MCF 10A (cell line): ENCODE measurements around the gene PSAP. TPM values are rescaled to one million over a fixed set of nuclear protein-coding genes. Genes with fewer than 3 reads are reported as not detected.
"Not testable (repeated sequence)": the region's sequence is repeated elsewhere in the genome, so short reads cannot be mapped to it uniquely, and the experiment has no call there.

Experiments used
- Bru-seq: library from RNA; stranded (reverse); fragments of 400-500 nt; gene quantifications from one replicate; lab custom pipeline; 2021; lab: Mats Ljungman, UMichigan
- BruChase-seq, 2 experiments: library from RNA; stranded (reverse); fragments of 400-500 nt; gene quantifications; one replicate each; lab custom pipeline; 2021; lab: Mats Ljungman, UMichigan
- BruUV-seq: library from RNA; stranded (reverse); fragments of 400-500 nt; replicated peaks from 2 replicates; lab custom pipeline; 2021; lab: Mats Ljungman, UMichigan
- CTCF ChIA-PET: fragments of 300-600 bp; sonication (Branson Sonifier 250); formaldehyde crosslinking; extraction: SDS; loops from one replicate; lab custom pipeline; 2021; ENCODE audit warnings: antibody characterized with exemption, inconsistent platforms; lab: Yijun Ruan, JAX
- POLR2A ChIA-PET: fragments of 300-600, 350-650 bp; sonication (Branson Sonifier 250); formaldehyde crosslinking; extraction: SDS; loops from one replicate; lab custom pipeline; 2020; ENCODE audit warnings: antibody characterized with exemption, inconsistent platforms; lab: Yijun Ruan, JAX
- DNase-seq: peaks from one replicate; pipeline ENCODE4 v3.0.0-alpha.2; 2018; ENCODE audit not compliant: unreplicated experiment
- H3K27ac Mint-ChIP-seq: one replicate; pipeline ENCODE4 v1.8.0; 2022; ENCODE audit warnings: mild to moderate bottlenecking, low read depth, mixed read lengths; ENCODE audit not compliant: unreplicated experiment
- H3K27me3 Mint-ChIP-seq: one replicate; pipeline ENCODE4 v1.8.0; 2022; ENCODE audit warnings: mixed read lengths; ENCODE audit not compliant: insufficient read depth, unreplicated experiment
- H3K36me3 Mint-ChIP-seq: one replicate; pipeline ENCODE4 v1.8.0; 2022; ENCODE audit warnings: mild to moderate bottlenecking, moderate library complexity, mixed read lengths; ENCODE audit not compliant: insufficient read depth, unreplicated experiment
- H3K4me1 Mint-ChIP-seq: one replicate; pipeline ENCODE4 v1.8.0; 2022; ENCODE audit warnings: mixed read lengths; ENCODE audit not compliant: insufficient read depth, unreplicated experiment
- H3K4me3 Mint-ChIP-seq: one replicate; pipeline ENCODE4 v1.8.0; 2022; ENCODE audit warnings: mild to moderate bottlenecking, moderate library complexity, mixed read lengths; ENCODE audit not compliant: unreplicated experiment
- H3K9me3 Mint-ChIP-seq: one replicate; pipeline ENCODE4 v1.8.0; 2022; ENCODE audit warnings: mixed read lengths; ENCODE audit not compliant: unreplicated experiment
- intact Hi-C: fragments of 100-400 bp; cut with micrococcal nuclease; formaldehyde crosslinking; loops from 2 replicates; pipeline ENCODE4 v1.14.1; 2022
- long read RNA-seq: library from polyadenylated mRNA; stranded (forward); transcript quantifications from one replicate; pipeline ENCODE4 v2.0.0, GENCODE V29; 2022
- total RNA-seq: library from RNA; stranded (reverse); gene quantifications from 2 replicates; pipeline ENCODE4 v1.2.3, GENCODE V29; 2022
- TF ChIP-seq, protein P1 (sequence below): fragments of 200-600 bp; IDR thresholded peaks from one replicate; pipeline ENCODE4 v1.8.0; 2022; ENCODE audit warnings: antibody characterized with exemption, mild to moderate bottlenecking; ENCODE audit not compliant: unreplicated experiment

The PSAP gene
- total RNA-seq = 506 and 692 TPM in 2 replicates
- Bru-seq, nascent RNA = percentile 96 among the genes with signal in this experiment
- percentile 97 among the genes with signal in this experiment for BruChase-seq, experiment 1, labeled RNA remaining after a 6-hour chase
- BruChase-seq, experiment 2, labeled RNA remaining after a 2-hour chase = percentile 96 among the genes with signal in this experiment
- long read RNA-seq, transcript PSAP-202 (14 exons, 2,872 nt) = major isoform, 267 of 422 reads
- long read RNA-seq, partial matches to known transcripts = 39 of 422 reads
- long read RNA-seq, other reads (novel, unspliced or antisense) = 115 of 422 reads

DNA sequence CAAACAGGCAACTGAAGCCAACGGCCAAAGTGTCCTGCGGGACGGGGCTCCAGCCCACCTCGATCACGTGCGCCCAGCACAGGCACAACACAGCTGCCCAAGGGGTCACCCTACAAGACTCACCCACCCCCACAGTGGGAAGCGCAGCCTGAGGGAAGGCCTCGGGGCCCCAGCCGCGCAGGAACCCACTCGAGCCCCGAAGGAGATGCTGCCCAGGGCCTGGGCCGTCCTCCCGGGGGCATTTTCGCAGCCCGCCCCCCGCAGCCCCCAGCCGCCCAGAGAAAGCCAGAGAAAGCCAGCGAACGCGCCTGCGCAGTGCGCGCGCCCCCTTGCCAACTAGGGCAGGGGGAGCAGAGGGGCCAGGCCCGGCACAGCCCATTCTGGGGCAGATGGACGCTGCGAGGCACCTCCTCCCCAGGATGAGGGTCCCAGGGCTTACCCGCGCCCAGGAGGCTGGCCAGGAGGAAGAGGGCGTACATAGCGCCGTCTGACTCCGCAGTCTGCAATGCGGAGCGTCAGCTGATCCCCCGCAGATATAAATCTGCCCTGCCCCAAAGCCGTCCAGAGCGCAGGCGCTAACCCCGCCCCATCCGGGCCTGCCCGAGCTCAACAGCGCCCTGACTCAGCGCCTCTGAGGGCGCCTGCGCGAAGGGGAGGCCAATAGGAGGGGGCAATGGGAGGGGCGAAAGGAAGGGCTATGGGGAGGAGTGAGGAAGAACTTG is at the start of gene PSAP:
TSS of gene PSAP (minus strand) at position 509 of the 722 bp plus-strand sequence. CDS start at position 479, 30 bp downstream.
- peaks cover 41% of the 10 kb centered on the region for H3K4me1 Mint-ChIP-seq
- DNase-seq = peak; percentile 99
- intact Hi-C loops = loop anchor here (1.0 kb wide), 1 partner anchor 37 kb away; no protein-coding TSS in a partner anchor
- no TSS peak for BruUV-seq
- H3K9me3 Mint-ChIP-seq = no peaks in the 10 kb centered on the region
- peak within 1 kb of the TSS; percentile 80 for H3K4me3 Mint-ChIP-seq
- H3K36me3 Mint-ChIP-seq = peaks cover 9% of the 10 kb centered on the region
- ChIA-PET POLR2A (interaction anchor here (0.5 to 3.9 kb wide), 33 partner anchors 8 to 1619 kb away, joined by 3 to 74 read pairs (median 4); partner anchors contain the start of genes CHST3, P4HA1 and VSIR), CTCF (interaction anchor here (0.6 to 1.9 kb wide), 7 partner anchors 10 to 405 kb away, joined by 3 to 7 read pairs (median 3); no protein-coding TSS in a partner anchor)
- H3K27ac Mint-ChIP-seq = peak within 1 kb of the TSS; percentile 94
- TF ChIP-seq, protein P1, sequence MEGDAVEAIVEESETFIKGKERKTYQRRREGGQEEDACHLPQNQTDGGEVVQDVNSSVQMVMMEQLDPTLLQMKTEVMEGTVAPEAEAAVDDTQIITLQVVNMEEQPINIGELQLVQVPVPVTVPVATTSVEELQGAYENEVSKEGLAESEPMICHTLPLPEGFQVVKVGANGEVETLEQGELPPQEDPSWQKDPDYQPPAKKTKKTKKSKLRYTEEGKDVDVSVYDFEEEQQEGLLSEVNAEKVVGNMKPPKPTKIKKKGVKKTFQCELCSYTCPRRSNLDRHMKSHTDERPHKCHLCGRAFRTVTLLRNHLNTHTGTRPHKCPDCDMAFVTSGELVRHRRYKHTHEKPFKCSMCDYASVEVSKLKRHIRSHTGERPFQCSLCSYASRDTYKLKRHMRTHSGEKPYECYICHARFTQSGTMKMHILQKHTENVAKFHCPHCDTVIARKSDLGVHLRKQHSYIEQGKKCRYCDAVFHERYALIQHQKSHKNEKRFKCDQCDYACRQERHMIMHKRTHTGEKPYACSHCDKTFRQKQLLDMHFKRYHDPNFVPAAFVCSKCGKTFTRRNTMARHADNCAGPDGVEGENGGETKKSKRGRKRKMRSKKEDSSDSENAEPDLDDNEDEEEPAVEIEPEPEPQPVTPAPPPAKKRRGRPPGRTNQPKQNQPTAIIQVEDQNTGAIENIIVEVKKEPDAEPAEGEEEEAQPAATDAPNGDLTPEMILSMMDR = no peak
- H3K27me3 Mint-ChIP-seq = no peaks in the 10 kb centered on the region

DNA sequence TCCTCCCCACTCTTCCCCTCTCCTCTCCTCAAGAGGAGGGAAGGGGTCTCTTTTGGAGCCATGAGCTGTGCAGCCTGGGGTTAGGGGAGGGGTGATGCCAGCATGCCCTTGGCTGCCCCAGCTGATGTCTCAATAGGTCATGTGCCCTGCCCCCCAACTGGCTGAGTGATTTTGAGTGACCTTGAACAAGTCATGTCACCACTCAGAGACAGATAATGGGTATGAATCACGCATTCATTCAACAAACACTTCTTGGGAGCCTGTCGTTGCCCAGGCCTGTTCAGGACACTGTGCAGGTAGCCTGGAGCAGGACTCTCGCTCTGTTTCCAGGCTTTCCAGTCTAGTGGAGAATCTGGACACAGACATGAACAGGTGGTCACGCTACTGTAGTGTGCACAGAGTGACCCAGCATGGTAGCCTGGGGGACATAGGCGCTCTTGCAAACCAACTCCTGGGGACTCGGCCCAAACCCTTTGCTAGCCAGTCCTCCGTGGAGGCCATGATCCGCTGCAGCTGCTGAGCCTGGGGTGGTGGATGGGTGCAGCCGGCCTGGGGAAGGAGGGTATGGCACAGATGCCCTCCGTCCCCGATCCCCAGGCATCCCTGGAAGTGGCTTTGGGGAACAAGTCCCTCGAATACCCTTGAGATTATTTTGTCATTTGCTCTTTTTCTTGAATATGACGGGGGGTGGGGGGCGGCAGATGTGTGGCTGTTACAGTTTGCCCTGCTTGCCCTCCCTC is 49.6 kb upstream of the PSAP start:
- intact Hi-C loops = no loop called here
- BruUV-seq = no TSS peak
- TF ChIP-seq, protein P1 = no peak
- DNase-seq = no peak
- POLR2A ChIA-PET = interaction anchor here (0.6 to 1.0 kb wide), 3 partner anchors 11 to 266 kb away, joined by 3 read pairs; no protein-coding TSS in a partner anchor
- no peaks in the 10 kb centered on the region for H3K4me1 Mint-ChIP-seq
- CTCF ChIA-PET = interaction anchor here (0.6 to 3.2 kb wide), 2 partner anchors 38 to 54 kb away, joined by 3 to 16 read pairs; no protein-coding TSS in a partner anchor
- no peak overlapping the region for H3K4me3 Mint-ChIP-seq
- H3K36me3 Mint-ChIP-seq = no peaks in the 10 kb centered on the region
- H3K9me3 Mint-ChIP-seq = no peaks in the 10 kb centered on the region
- no peaks in the 10 kb centered on the region for H3K27me3 Mint-ChIP-seq
- H3K27ac Mint-ChIP-seq = no peak overlapping the region

DNA sequence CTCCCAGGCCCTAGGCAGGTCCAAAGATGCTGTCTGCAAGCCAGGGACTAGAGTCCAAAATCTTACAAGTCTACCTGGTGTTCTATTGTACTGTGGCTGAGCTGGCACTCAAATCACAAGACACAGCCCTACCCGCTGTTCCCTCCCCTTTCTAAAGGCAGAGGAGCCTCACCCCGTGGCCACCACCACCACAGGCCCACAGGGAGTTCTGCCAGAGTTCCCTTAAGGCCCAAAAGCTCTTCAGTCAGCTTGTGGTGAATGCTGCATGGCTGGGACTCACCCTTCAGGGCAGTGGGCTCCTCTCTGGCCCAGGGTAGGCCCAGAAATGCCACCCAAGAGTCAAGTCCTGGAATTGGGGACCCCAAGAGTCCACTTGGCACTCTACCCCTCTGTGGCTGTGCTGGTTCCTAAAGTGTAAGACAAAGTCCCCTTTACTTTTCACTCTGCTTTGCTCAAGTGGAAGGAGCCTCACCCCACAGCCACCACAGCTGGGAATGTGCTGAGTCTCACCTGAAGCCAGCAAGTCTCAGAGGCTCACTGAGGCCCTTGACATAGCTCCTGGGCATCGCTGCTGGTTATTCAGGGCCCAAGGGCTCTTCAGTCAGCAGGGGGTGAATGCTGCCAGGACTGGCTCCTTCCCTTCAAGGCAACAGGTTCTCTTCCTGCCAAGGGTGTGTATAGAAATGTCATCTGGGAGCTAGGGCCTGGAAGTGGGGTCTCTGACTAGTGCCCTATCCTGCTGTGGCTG is 48.8 kb upstream of the PSAP start:
- intact Hi-C loops = loop anchor here (5.0 to 10.0 kb wide), 3 partner anchors 203 to 585 kb away; partner anchors contain the start of gene SLC29A3
- ChIA-PET CTCF (interaction anchor here (0.6 to 6.4 kb wide), 4 partner anchors 19 to 586 kb away, joined by 3 to 50 read pairs (median 10); no protein-coding TSS in a partner anchor), POLR2A (interaction anchor here (0.6 to 1.0 kb wide), 3 partner anchors 10 to 266 kb away, joined by 3 read pairs; no protein-coding TSS in a partner anchor)
- H3K4me1 Mint-ChIP-seq = no peaks in the 10 kb centered on the region
- H3K27ac Mint-ChIP-seq = no peak overlapping the region
- H3K36me3 Mint-ChIP-seq = no peaks in the 10 kb centered on the region
- no peak overlapping the region for H3K4me3 Mint-ChIP-seq
- no peaks in the 10 kb centered on the region for H3K9me3 Mint-ChIP-seq
- TF ChIP-seq, protein P1 = no peak
- no peaks in the 10 kb centered on the region for H3K27me3 Mint-ChIP-seq
- BruUV-seq = no TSS peak
- DNase-seq = no peak

DNA sequence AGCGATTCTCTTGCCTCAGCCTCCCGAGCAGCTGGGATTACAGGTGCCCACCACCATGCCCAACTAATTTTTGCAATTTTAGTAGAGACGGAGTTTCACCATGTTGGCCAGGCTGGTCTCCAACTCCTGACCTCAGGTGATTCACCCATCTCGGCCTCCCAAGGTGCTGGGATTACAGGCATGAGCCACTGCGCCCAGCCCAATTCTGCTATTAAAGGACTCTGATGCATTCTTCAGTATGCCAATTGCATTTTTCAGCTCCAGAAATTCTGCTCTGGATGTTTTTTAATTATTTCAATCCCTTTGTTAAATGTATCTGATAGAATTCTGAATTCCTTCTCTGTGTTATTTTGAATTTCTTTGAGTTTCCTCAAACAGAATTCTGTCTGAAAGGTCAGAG is 47.3 kb upstream of the PSAP start:
- not testable (repeated sequence) for DNase-seq, H3K9me3 Mint-ChIP-seq, BruUV-seq, H3K27ac Mint-ChIP-seq, H3K4me3 Mint-ChIP-seq, H3K27me3 Mint-ChIP-seq, H3K4me1 Mint-ChIP-seq, H3K36me3 Mint-ChIP-seq
- POLR2A ChIA-PET = interaction anchor here (0.7 kb wide), 1 partner anchor 147 kb away, joined by 3 read pairs; no protein-coding TSS in a partner anchor
- intact Hi-C loops = loop anchor here (5.0 to 10.0 kb wide), 3 partner anchors 201 to 584 kb away; partner anchors contain the start of gene SLC29A3
- CTCF ChIA-PET = interaction anchor here (0.6 to 6.4 kb wide), 16 partner anchors 20 to 1325 kb away, joined by 3 to 50 read pairs (median 4); partner anchors contain the start of gene SLC29A3
